ENCODE data around the gene TERT.

DNA sequence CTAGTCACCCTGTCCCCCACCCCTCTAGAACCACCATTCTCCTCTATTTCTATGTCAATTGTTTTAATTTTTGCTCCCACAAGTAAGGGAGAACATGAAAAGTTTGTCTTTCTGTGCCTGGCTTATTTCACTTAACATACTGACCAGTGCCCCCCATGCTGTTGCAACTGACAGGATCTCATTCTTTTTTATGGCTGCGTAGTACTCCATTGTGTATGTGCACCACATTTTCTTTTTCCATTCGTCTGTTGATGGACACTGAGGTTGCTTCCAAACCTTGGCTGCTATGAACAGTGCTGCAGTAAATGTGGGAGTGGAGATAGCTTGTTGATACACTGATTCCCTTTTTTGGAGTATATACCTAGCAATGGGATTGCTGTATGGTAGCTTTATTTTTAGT, 7.4 kb upstream of the TERT start:
- TF ChIP-seq POLR2AphosphoS5 (IDR thresholded peaks at IDR 0.05) (no peak), POLR2A (IDR thresholded peaks at IDR 0.05) (no peak)

Data from breast epithelium (tissue), 3 donors.